PC-3 (cell line): ENCODE results near the gene SNAI3. TPM values are rescaled to one million over a fixed set of nuclear protein-coding genes. Genes with fewer than 3 reads are reported as not detected.

ENCODE experiments used
- ATAC-seq: fragments of 200-7000 bp; cut with Tn5 transposase; 2 replicates; pipeline ENCODE4 v1.9.1; 2020; ENCODE audit warnings: mild to moderate bottlenecking, moderate library complexity
- BruUV-seq: library from RNA; stranded (reverse); fragments of 400-500 nt; replicated peaks from 2 replicates; lab custom pipeline; 2021; lab: Mats Ljungman, UMichigan
- CTCF ChIA-PET: fragments of 300-600 bp; sonication (Branson Sonifier 250); formaldehyde crosslinking; loops from one replicate; lab custom pipeline; 2022; ENCODE audit warnings: antibody characterized with exemption; lab: Charles Lee
- POLR2A ChIA-PET: fragments of 300-600 bp; sonication (Branson Sonifier 250); formaldehyde crosslinking; loops from one replicate; lab custom pipeline; 2022; ENCODE audit warnings: antibody characterized with exemption; ENCODE audit not compliant: unreplicated experiment; lab: Charles Lee
- DNase-seq: peaks from one replicate; pipeline ENCODE4 v3.0.0-alpha.2; 2015
- H2AFZ ChIP-seq: fragments of 300-600 bp; sonication (generic); 2 replicates; pipeline ENCODE4 v1.6.0; 2016; ENCODE audit warnings: antibody characterized with exemption, low read length
- H3F3A ChIP-seq: fragments of 300-600 bp; sonication (generic); one replicate; pipeline ENCODE4 v1.6.0; 2017; ENCODE audit warnings: antibody characterized with exemption, low read length, control low read depth, mild to moderate bottlenecking; ENCODE audit not compliant: unreplicated experiment
- H3K27ac ChIP-seq: fragments of 300-600 bp; sonication (generic); 2 replicates; pipeline ENCODE4 v1.5.1; 2016; ENCODE audit warnings: mild to moderate bottlenecking, low read length
- H3K27me3 ChIP-seq: fragments of 300-600 bp; sonication (generic); 2 replicates; pipeline ENCODE4 v1.6.1; 2016; ENCODE audit warnings: low read length, mixed read lengths
- H3K36me3 ChIP-seq: fragments of 300-600 bp; sonication (generic); 2 replicates; pipeline ENCODE4 v1.6.1; 2016; ENCODE audit warnings: low read depth, mixed run types, low read length, mixed read lengths
- H3K4me1 ChIP-seq: fragments of 300-600 bp; sonication (generic); 2 replicates; pipeline ENCODE4 v1.5.1; 2016; ENCODE audit warnings: low read length; ENCODE audit not compliant: insufficient read depth
- H3K4me2 ChIP-seq: fragments of 300-600 bp; sonication (generic); 2 replicates; pipeline ENCODE4 v1.6.0; 2016; ENCODE audit warnings: low read length
- H3K4me3 ChIP-seq: fragments of 300-600 bp; sonication (generic); 2 replicates; pipeline ENCODE4 v1.5.1; 2016; ENCODE audit warnings: mild to moderate bottlenecking, low read length, mixed read lengths
- H3K79me2 ChIP-seq: fragments of 300-600 bp; sonication (generic); 2 replicates; pipeline ENCODE4 v1.6.1; 2017; ENCODE audit warnings: low read length, mixed read lengths
- H3K9ac ChIP-seq: fragments of 300-600 bp; sonication (generic); 2 replicates; pipeline ENCODE4 v1.6.0; 2016; ENCODE audit warnings: mild to moderate bottlenecking, low read length
- H3K9me2 ChIP-seq: fragments of 300-600 bp; sonication (generic); replicated peaks from 2 replicates; pipeline ENCODE4 v1.6.1; 2016; ENCODE audit warnings: mixed run types, low read length, mixed read lengths
- H3K9me3 ChIP-seq: fragments of 300-600 bp; sonication (generic); 2 replicates; pipeline ENCODE4 v1.6.1; 2016; ENCODE audit warnings: low read length, mixed read lengths
- H4K20me1 ChIP-seq: fragments of 300-600 bp; sonication (generic); 2 replicates; pipeline ENCODE4 v1.6.1; 2016; ENCODE audit warnings: low read length, mixed read lengths
- CTCF ChIP-seq: fragments of 300-600 bp; sonication (generic); conservative IDR thresholded peaks from 2 replicates; pipeline ENCODE4 v1.5.1; 2017; ENCODE audit warnings: antibody characterized with exemption, low read depth, mild to moderate bottlenecking, low read length
- EZH2 ChIP-seq: fragments of 300-600 bp; sonication (generic); IDR thresholded peaks from one replicate; pipeline ENCODE4 v1.6.1; 2017; ENCODE audit warnings: antibody characterized with exemption, mild to moderate bottlenecking, low read length; ENCODE audit not compliant: unreplicated experiment
- EZH2phosphoT487 ChIP-seq: fragments of 300-600 bp; sonication (generic); IDR thresholded peaks from 2 replicates; pipeline ENCODE4 v1.6.1; 2018; ENCODE audit warnings: mild to moderate bottlenecking, antibody characterized with exemption, low read length, borderline replicate concordance
- intact Hi-C: fragments of 100-400 bp; cut with micrococcal nuclease; formaldehyde crosslinking; loops from 2 replicates; pipeline ENCODE4 v1.9.0; 2023
- total RNA-seq: library from RNA; depleted of rRNA; stranded (reverse); fragments of >200 nt; gene quantifications from 2 replicates; pipeline ENCODE4 v1.2.3, GENCODE V29; 2014

Gene SNAI3
- total RNA-seq, 1 experiment from 2014 or later: 0.22 TPM

GRCh38 chr16:88684569-88685155 lies 1.6 kb downstream of the SNAI3 start:
- H3K36me3 ChIP-seq: no peaks in the 10 kb centered on the region
- H3K4me3 ChIP-seq: no peak overlapping the region
- no TSS peak for BruUV-seq
- H3K9me3 ChIP-seq: no peaks in the 10 kb centered on the region
- TF ChIP-seq EZH2phosphoT487 (no peak), EZH2 (no peak), CTCF (no peak)
- no peaks in the 10 kb centered on the region for H3F3A ChIP-seq
- H3K9ac ChIP-seq: no peak overlapping the region
- no peak overlapping the region for H3K4me2 ChIP-seq
- no peak overlapping the region for H2AFZ ChIP-seq
- H3K4me1 ChIP-seq: 0 out of 2 replicates have a peak, but pooled peaks cover 3% of the 10 kb centered on the region
- H3K27ac ChIP-seq: no peak overlapping the region
- H3K9me2 ChIP-seq: no peaks in the 10 kb centered on the region
- DNase-seq (no peak), ATAC-seq (no peak)
- H3K79me2 ChIP-seq: no peaks in the 10 kb centered on the region
- ChIA-PET CTCF (no interaction called here), POLR2A (no interaction called here)
- intact Hi-C loops: no loop called here
- no peaks in the 10 kb centered on the region for H3K27me3 ChIP-seq
- no peaks in the 10 kb centered on the region for H4K20me1 ChIP-seq

GRCh38 chr16:88681709-88682451 lies 4.4 kb downstream of the SNAI3 start:
- H3K4me2 ChIP-seq: peak overlapping the region; percentile 59; the same call in 1 of the 2 replicates
- no peaks in the 10 kb centered on the region for H3K79me2 ChIP-seq
- no peaks in the 10 kb centered on the region for H3K9me3 ChIP-seq
- no peak for DNase-seq
- peak overlapping the region; percentile 53; the same call in 1 of the 2 replicates for H2AFZ ChIP-seq
- H3K9me2 ChIP-seq: no peaks in the 10 kb centered on the region
- H3K9ac ChIP-seq: no peak overlapping the region
- peaks cover 9% of the 10 kb centered on the region; the same call in 1 of the 2 replicates for H3K4me1 ChIP-seq
- H3K4me3 ChIP-seq: no peak overlapping the region
- no peak for TF ChIP-seq EZH2phosphoT487
- intact Hi-C loops: no loop called here
- H3K27ac ChIP-seq: no peak overlapping the region
- ChIA-PET POLR2A (no interaction called here), CTCF (interaction anchor here (0.6 kb wide), 1 partner anchor 83 kb away, joined by 3 read pairs; no protein-coding TSS in a partner anchor)
- no TSS peak for BruUV-seq
- no peaks in the 10 kb centered on the region for H3F3A ChIP-seq
- H4K20me1 ChIP-seq: no peaks in the 10 kb centered on the region
- no peaks in the 10 kb centered on the region for H3K36me3 ChIP-seq
- H3K27me3 ChIP-seq: no peaks in the 10 kb centered on the region
- no peak for ATAC-seq

- Histone ChIP-seq H3F3A (no peaks in the 10 kb centered on the region), H3K27ac (no peak overlapping the region), H3K9me3 (no peaks in the 10 kb centered on the region), H4K20me1 (no peaks in the 10 kb centered on the region), H3K4me1 (peaks cover 6% of the 10 kb centered on the region; the same call in 1 of the 2 replicates), H3K36me3 (no peaks in the 10 kb centered on the region), H3K9ac (no peak overlapping the region), H2AFZ (peak overlapping the region; percentile 53; the same call in 1 of the 2 replicates), H3K4me3 (peak overlapping the region; percentile 36; the same call in 1 of the 2 replicates), H3K27me3 (no peaks in the 10 kb centered on the region), H3K79me2 (no peaks in the 10 kb centered on the region), H3K9me2 (no peaks in the 10 kb centered on the region), H3K4me2 (peak overlapping the region; percentile 59; the same call in 1 of the 2 replicates)
- DNase-seq (peak; percentile 68), ATAC-seq (peak; percentile 64)
- BruUV-seq: no TSS peak
- ChIA-PET POLR2A (no interaction called here), CTCF (no interaction called here)
- TF ChIP-seq EZH2: no peak
- TF ChIP-seq EZH2phosphoT487: no peak
- TF ChIP-seq CTCF: peak; percentile 69
- intact Hi-C loops: no loop called here
Observed at GRCh38 chr16:88681084-88681680, 5.1 kb downstream of the SNAI3 start.
